Renal cortex interstitium (tissue), 11 donors: ENCODE data around the gene FRZB. TPM values are rescaled to one million over a fixed set of nuclear protein-coding genes. Genes with fewer than 3 reads are reported as not detected.

ENCODE experiments used
- DNase-seq, 11 donors: peaks; one replicate each; pipeline ENCODE4 v3.0.0-alpha.2; 2013; ENCODE audit warnings: low read depth in 9 of 11, low spot score in 4 of 11; ENCODE audit errors: extremely low read depth in 1 of 11
- polyA plus RNA-seq, 3 donors: library from polyadenylated mRNA; unstranded; fragments of 120-200 nt; gene quantifications; one replicate each; pipeline ENCODE4 v1.2.1, GENCODE V29; 2013; ENCODE audit not compliant: insufficient read length in 3 of 3

FRZB gene
- polyA plus RNA-seq, 3 donors = 9.5 to 10.6 (median 10.0) TPM

DNA sequence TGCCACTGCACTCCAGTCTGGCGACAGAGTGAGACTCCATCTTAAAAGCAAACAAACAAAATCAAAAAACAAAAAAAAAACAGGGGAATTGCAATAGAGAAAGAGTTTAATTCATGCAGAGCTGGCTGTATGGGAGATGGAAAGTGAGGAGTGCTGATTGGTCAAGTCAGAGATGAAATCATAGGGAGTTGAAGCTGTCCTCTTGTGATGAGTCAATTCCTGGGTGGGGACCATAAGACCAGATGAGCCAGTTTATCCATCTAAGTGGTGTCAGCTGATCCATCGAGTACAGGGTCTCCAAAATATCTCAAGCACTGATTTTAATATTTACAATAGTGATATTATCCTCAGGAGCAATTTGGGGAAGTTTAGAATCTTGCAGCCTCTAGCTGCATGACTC lies 45.3 kb downstream of the FRZB start:
- DNase-seq = no peak

DNA sequence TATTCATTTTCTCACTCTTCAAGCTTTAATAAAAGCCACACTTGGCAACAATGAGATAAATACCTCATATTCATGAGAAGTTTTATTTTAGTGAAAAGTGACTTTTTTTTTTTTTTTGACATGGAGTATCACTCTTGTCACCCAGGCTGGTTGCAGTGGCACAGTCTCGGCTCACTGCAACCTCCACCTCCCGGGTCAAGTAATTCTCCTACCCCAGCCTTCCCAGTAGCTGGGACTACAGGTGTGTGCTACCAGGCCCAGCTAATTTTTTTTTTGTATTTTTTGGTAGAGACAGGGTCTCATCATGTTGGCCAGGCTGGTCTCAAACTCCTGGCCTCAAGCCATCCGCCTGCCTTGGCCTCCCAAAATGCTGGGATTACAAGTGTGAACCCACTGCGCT lies 47.0 kb downstream of the FRZB start:
- no peak for DNase-seq

DNA sequence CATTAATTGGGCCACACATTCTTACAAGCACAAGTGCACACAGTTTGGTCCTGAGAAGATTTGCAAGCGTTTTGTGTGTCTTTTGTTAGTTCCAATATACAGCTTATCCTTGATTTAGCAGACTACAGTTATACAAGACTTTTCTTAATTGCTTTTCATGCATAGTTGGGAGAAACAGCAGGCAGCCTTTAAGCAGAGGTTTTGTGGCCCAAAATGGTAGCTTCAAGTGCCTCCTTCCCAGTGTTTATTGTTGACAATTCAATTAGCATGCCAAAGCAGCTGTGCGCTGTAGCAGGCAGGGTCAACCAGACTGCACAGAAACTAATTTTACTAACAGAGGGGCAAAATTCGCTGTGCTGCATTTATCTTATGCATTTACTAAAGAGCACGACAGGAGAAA lies 47.5 kb downstream of the FRZB start:
- no peak for DNase-seq

DNA sequence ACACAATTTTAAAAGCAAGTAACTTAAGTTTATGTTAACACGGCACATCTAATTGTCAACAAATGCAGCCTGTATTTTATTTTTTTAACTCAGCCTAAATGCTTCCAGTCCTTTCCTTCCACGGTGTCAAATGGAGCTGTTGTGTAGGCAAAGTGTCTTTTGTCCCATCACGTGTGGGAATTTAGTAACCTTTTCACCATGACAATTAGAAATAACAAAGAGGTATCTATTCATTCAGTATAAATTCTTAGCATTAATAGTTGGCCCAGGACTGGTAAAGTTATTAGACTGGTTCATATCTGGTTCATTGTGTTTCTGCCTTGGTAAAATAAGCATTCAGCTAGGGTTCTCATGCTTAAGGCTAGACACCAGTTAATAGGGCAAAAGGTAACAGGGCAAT lies 47.9 kb downstream of the FRZB start:
- DNase-seq = no peak

DNA sequence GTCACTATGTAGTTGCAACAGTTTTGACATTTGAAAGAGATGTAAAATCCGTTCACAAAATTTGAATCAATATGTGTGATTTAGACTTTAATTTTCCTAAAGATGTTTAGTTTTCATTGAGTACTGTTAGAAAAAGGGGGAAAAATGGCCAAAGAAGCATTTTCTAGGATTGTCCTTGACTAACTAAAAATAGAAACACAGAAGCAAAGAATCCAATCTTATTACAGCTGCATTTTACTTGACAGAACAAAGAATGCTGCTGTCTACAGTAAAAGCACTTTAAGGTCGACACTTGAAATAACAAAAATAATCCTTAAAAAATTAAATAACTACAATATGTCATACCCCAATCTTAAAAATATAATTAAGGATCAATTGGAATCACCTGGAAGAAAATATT lies 48.9 kb downstream of the FRZB start:
- no peak for DNase-seq

DNA sequence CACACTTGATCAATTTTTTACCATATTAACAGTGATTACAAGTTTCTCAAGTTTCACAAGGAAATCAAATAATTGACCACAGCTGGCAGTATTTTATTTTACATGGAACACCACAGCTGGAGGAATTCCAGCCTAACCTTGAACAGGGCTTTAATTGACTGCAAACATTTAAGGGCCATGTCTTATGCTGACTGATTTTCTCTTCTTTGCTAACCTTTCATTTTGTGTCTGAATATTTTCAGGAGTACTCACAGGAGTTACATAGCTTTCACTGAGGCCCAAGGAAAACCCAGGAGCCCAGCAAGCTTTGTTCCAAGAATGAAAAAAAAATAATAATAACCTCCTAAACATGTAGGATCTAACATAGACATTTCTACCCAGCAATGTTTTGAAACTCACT lies 49.6 kb downstream of the FRZB start:
- no peak for DNase-seq

DNA sequence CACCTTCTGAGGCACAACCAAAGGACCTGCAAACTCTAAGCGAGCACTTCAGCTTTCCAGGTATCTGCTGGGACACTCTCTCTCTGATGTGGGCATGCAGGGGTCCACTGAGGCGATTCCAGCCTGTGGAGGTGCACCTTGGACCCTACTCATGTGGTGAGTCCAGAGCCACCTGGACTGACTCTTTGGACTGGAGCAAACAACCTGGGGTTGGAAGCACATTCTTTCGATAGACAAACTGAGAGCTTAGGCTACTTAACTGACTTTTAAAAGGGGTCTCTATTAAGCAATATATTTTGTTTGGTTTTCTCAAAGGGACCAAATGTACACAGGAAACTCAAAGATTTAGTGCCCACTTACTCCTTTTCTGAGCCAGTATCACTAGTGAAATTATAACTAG lies 51.6 kb downstream of the FRZB start:
- no peak for DNase-seq

DNA sequence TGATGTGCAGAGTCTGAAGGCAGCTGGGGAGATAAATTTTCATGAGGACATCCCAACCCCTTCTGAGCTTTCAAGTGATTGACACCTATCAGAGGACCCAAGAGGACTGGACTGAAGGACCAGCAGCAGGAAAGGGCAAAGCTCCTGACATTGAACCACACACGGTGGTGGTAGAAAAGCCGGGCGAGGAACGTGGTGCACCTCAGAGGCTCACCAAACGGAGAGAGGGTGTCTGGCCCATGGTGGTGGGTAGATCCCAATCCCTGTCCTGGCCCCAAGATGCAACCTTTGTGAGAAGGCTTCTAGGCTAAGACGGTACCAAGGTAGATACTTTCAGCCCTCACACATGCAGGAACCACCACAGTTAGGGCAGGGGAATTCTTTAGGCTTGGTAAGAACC lies 52.1 kb downstream of the FRZB start:
- no peak for DNase-seq

DNA sequence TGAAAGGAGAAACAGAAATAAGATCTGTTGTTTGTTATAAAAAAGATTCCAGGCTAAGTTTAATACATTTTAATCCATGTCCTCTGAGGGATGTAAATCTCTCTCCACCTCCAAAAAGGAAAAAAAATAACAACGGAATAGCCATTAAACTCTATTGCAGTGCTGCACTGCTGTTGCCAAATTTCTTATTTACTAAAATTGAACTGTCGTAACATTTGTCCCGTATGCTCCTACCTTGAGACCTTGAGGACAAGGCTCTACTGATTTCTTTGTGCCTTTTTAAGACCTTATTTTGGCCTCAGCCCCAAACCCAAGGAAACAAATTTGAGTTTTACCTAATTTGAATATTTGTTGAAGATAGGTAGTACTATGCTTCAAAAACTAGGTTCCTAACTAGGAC lies 56.4 kb downstream of the FRZB start:
- DNase-seq = no peak

DNA sequence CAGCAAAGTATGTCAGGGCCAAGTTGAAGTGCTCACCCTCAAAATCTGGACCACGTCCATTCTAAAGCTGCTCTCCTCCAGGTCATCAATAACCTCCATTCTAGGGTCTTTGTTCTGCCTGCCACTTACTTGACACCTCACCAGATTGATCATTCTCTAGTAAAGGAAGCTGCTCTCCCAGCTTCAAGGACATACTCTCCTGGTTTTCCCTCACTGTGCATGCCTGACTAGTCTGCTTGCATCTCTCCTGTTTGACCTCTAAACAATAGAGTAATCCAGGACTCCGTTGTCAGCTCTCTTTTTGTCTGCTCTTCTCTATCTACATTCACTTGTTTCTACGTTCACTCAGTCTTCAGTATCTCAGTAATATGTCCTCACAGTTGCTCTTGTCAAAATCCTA lies 59.1 kb downstream of the FRZB start:
- DNase-seq = no peak

DNA sequence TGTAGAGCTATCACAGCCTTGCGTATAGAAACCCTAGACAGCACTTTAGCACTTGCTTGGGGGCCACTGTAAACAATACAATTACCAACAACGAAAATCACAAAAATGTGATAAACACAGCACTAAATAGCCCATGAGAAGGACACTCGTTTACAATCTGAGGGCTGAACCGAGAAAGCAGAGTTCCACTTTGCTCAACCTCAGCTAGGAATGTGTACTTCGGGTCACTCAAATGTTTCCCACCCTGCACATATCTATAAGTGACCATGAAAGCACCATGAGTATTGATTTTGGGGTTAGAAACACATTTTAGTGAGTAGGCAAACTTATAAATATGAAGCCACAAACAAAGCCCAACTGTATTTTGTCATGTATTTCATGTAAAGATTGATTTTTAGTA lies 62.3 kb downstream of the FRZB start:
- no peak for DNase-seq

DNA sequence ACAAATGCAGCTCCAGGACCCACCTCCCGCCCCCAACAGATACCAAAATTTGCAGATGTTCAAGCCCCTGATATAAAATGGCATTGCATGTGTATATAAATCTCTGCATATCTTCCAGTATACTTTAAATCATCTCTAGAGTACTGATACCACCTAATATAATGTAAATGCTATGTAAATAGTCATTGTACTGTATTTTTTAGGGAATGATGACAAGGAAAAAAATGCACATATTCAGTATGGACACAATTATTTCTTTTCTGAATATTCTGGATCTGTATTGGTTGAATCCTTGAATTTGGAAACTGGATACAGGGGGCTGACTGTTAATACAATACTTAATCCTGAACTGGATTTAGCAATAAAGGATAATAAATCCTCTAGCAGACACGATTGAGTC lies 67.7 kb downstream of the FRZB start:
- DNase-seq = no peak

DNA sequence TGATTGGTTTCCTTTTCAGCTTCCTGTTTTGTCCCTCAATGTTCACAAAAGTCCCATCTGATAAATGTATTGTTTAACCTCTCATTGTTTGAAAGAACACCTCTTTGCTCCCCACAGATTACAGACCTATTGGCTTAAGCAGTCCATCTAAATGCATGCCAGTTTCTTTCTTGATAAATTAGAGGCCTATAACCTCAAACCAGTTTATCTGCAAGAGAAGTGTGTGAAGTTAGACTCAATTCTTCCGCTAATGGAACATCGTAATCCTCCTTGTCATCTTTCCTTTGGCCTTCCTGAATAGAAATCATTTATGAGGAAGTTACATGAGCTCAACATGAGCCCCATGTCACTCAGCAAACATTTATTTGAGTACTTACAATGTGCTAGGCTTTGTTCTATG lies 74.0 kb downstream of the FRZB start:
- DNase-seq = no peak

DNA sequence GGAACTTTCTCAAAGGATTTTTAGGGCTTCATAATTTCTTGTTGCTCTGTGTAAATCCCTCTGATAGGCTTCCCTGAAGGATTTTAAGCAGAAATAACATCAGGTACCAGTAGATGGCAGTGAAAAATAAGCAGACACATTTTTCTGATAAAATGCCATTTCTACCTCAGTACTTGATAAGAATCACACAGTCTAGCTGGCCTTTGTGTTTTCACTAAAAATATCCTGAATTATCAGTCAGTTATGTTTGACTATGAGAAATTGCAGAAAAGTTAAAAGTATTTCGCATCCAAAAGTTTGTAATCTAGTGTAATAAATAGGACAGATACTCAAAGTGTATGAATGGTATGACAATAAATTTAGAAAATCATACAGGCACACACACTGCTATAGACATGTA lies 81.7 kb downstream of the FRZB start:
- peak in 9 of 11 donors; percentile 9 to 32 (median 14) for DNase-seq

DNA sequence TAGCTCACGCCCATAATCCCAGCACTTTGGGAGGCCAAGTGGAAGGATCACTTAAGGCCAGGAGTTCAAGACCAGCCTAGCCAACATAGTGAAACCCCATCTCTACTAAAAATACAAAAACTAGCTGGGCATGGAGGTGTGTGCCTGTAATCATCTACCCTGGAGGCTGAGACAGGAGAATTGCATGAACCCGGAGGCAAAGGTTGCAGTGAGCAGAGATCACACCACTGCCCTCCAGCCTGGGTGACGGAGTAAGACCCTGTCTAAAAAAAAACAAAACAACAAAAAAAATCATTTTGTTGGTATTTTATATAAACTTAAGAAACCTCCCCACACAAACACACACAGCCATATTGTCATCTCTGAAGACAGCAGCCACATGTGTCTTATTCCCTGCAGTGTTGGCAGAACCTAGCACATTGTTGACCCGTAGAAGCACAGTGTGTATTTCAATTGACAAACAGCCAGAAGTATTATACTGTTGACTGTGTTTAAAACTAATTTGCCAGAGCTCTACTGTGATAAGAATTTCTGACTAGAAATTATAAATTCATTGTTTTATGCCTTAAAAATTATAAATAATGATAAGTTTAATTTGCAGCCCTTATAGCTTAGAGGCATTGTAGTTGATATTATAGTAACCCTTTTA lies 82.3 kb downstream of the FRZB start:
- no peak for DNase-seq

Other genes starting within 250 kb of the FRZB start
- gene DNAJC10, start 150.4 kb downstream of the FRZB start, polyA plus RNA-seq = 100 to 1,000 TPM; 149 to 194 (median 170) TPM
- 100 to 1,000 TPM; 114 to 145 (median 121) TPM for gene NCKAP1, start 171.8 kb upstream of the FRZB start, polyA plus RNA-seq
- 1 to 10 TPM; 4.9 to 6.5 (median 5.3) TPM for gene DUSP19, start 212.1 kb upstream of the FRZB start, polyA plus RNA-seq